HL-60 (cell line): ENCODE measurements around the gene PDE3A.

Experiments
- DNase-seq, 2 experiments: peaks; one replicate each; pipeline ENCODE4 v3.0.0-alpha.2; 2010 to 2020; ENCODE audit warnings: low read depth in 1 of 2, low spot score in 1 of 2
- H3K27ac ChIP-seq: fragments of 250-450 bp; sonication (Bioruptor Pico); replicated peaks from 2 replicates; pipeline ENCODE4 v1.5.1; 2020; ENCODE audit warnings: mild to moderate bottlenecking, moderate library complexity
- H3K27me3 ChIP-seq: fragments of 250-450 bp; sonication (Bioruptor Pico); 2 replicates; pipeline ENCODE4 v1.5.1; 2021; ENCODE audit warnings: mild to moderate bottlenecking, moderate library complexity; ENCODE audit not compliant: insufficient read depth, poor library complexity, severe bottlenecking
- H3K4me3 ChIP-seq: replicated peaks from 2 replicates; pipeline ENCODE4 v1.5.1; 2011; ENCODE audit warnings: mild to moderate bottlenecking, control low read depth, low read length; ENCODE audit not compliant: insufficient read depth
- CTCF ChIP-seq: IDR thresholded peaks from one replicate; pipeline ENCODE4 v1.5.1; 2011; ENCODE audit warnings: low read length, control low read depth, inconsistent platforms; ENCODE audit not compliant: insufficient read depth
- GABPA ChIP-seq: IDR thresholded peaks from 2 replicates; pipeline ENCODE4 v1.6.1; 2012; ENCODE audit warnings: low read depth
- POLR2AphosphoS5 ChIP-seq: IDR thresholded peaks from 2 replicates; pipeline ENCODE4 v1.6.1; 2012; ENCODE audit warnings: low read depth
- REST ChIP-seq: IDR thresholded peaks from 2 replicates; pipeline ENCODE4 v1.6.1; 2012; ENCODE audit warnings: low read depth; ENCODE audit not compliant: insufficient replicate concordance
- SPI1 ChIP-seq: IDR thresholded peaks from 2 replicates; pipeline ENCODE4 v1.6.1; 2012; ENCODE audit warnings: low read depth, mild to moderate bottlenecking, borderline replicate concordance

Gene PDE3A

GRCh38 chr12:20722142-20722541, 353.8 kb downstream of the PDE3A start:
- H3K27ac ChIP-seq, result no peak overlapping the region
- TF ChIP-seq POLR2AphosphoS5, result no peak
- no peak for TF ChIP-seq GABPA
- no peak overlapping the region for H3K4me3 ChIP-seq
- no peak for DNase-seq
- no peaks in the 10 kb centered on the region for H3K27me3 ChIP-seq

GRCh38 chr12:20731274-20731673, 362.9 kb downstream of the PDE3A start:
- H3K27ac ChIP-seq, result no peak overlapping the region
- no peaks in the 10 kb centered on the region for H3K27me3 ChIP-seq
- no peak overlapping the region for H3K4me3 ChIP-seq
- DNase-seq, result no peak
- TF ChIP-seq POLR2AphosphoS5 (no peak), REST (no peak), SPI1 (no peak), CTCF (no peak), GABPA (no peak)
